HEK293 (cell line): ENCODE results near the gene PRDM5.

ENCODE experiments used
- CTCF ChIA-PET: fragments of 350-600 bp; formaldehyde crosslinking; extraction: SDS; loops from one replicate; lab custom pipeline; 2021; ENCODE audit warnings: antibody characterized with exemption; lab: Yijun Ruan, JAX
- POLR2A ChIA-PET: fragments of 300-600 bp; formaldehyde crosslinking; extraction: SDS; loops from one replicate; lab custom pipeline; 2020; ENCODE audit warnings: antibody characterized with exemption, inconsistent platforms; lab: Yijun Ruan, JAX
- H3K27ac ChIP-seq: fragments of 200-500 bp; sonication (Bioruptor generic); 2 replicates; pipeline ENCODE4 v1.5.1; 2014; ENCODE audit warnings: low read depth, low read length, control low read depth, inconsistent platforms; ENCODE audit errors: extremely low read depth
- H3K36me3 ChIP-seq, 2 experiments: fragments of 200-500 bp in 1 of 2; sonication (Bioruptor generic) in 1 of 2; 1 replicate in 1 of 2; 2 replicates in 1 of 2; pipeline ENCODE4 v1.5.1; 2014 to 2017; ENCODE audit warnings: inconsistent platforms in 2 of 2, low read length in 2 of 2; ENCODE audit not compliant: control insufficient read depth in 2 of 2, insufficient read depth in 1 of 2
- H3K4me1 ChIP-seq: fragments of 200-500 bp; sonication (Bioruptor generic); 2 replicates; pipeline ENCODE4 v1.5.1; 2014; ENCODE audit warnings: mild to moderate bottlenecking, low read length, inconsistent platforms; ENCODE audit not compliant: control insufficient read depth, insufficient read depth
- H3K4me3 ChIP-seq: 2 replicates; pipeline ENCODE4 v1.5.1; 2011; ENCODE audit warnings: low read depth, mild to moderate bottlenecking, control low read depth, low read length, moderate library complexity
- H3K9me3 ChIP-seq: fragments of 200-500 bp; sonication (Bioruptor generic); 2 replicates; pipeline ENCODE4 v1.5.1; 2014; ENCODE audit warnings: low read depth, low read length, inconsistent platforms; ENCODE audit not compliant: control insufficient read depth, insufficient read depth
- HOXD13 ChIP-seq: sonication (generic); formaldehyde crosslinking; IDR thresholded peaks from 2 replicates; pipeline ENCODE4 v1.8.0; 2022; ENCODE audit warnings: missing genetic modification reagents, borderline replicate concordance
- IKZF3 ChIP-seq: fragments of 450-650 bp; IDR thresholded peaks from 2 replicates; pipeline ENCODE4 v1.5.0; 2018; ENCODE audit warnings: missing biosample characterization, mild to moderate bottlenecking, missing genetic modification characterization, moderate library complexity
- SCRT2 ChIP-seq: fragments of 450-650 bp; formaldehyde crosslinking; IDR thresholded peaks from 2 replicates; pipeline ENCODE4 v1.5.1; 2016; ENCODE audit warnings: missing biosample characterization, missing genetic modification characterization
- ZBTB7A ChIP-seq: fragments of 450-650 bp; formaldehyde crosslinking; IDR thresholded peaks from 2 replicates; pipeline ENCODE4 v1.5.1; 2016; ENCODE audit warnings: low read depth, missing biosample characterization, missing genetic modification characterization
- ZFP37 ChIP-seq: fragments of 450-650 bp; formaldehyde crosslinking; IDR thresholded peaks from 2 replicates; pipeline ENCODE4 v1.5.1; 2016; ENCODE audit warnings: missing biosample characterization, missing genetic modification characterization
- ZNF138 ChIP-seq: fragments of 450-650 bp; formaldehyde crosslinking; IDR thresholded peaks from 2 replicates; pipeline ENCODE4 v1.5.1; 2016; ENCODE audit warnings: missing biosample characterization, missing genetic modification characterization, borderline replicate concordance
- ZNF140 ChIP-seq: fragments of 450-650 bp; formaldehyde crosslinking; IDR thresholded peaks from 2 replicates; pipeline ENCODE4 v1.5.1; 2016; ENCODE audit warnings: missing biosample characterization, missing genetic modification characterization
- ZNF157 ChIP-seq: fragments of 450-650 bp; formaldehyde crosslinking; IDR thresholded peaks from 2 replicates; pipeline ENCODE4 v1.5.1; 2016; ENCODE audit warnings: missing biosample characterization, missing genetic modification characterization
- ZNF169 ChIP-seq: fragments of 450-650 bp; formaldehyde crosslinking; IDR thresholded peaks from 2 replicates; pipeline ENCODE4 v1.5.1; 2016; ENCODE audit warnings: missing biosample characterization, missing genetic modification characterization
- ZNF223 ChIP-seq: fragments of 450-650 bp; formaldehyde crosslinking; IDR thresholded peaks from 2 replicates; pipeline ENCODE4 v1.5.1; 2016; ENCODE audit warnings: missing biosample characterization, missing genetic modification characterization
- ZNF280C ChIP-seq: fragments of 450-650 bp; formaldehyde crosslinking; IDR thresholded peaks from 2 replicates; pipeline ENCODE4 v1.5.1; 2016; ENCODE audit warnings: missing biosample characterization, missing genetic modification characterization
- ZNF292 ChIP-seq: fragments of 450-650 bp; formaldehyde crosslinking; IDR thresholded peaks from 2 replicates; pipeline ENCODE4 v1.5.1; 2016; ENCODE audit warnings: low read depth, missing biosample characterization, missing genetic modification characterization, borderline replicate concordance
- ZNF311 ChIP-seq: fragments of 450-650 bp; formaldehyde crosslinking; IDR thresholded peaks from 2 replicates; pipeline ENCODE4 v1.5.1; 2017; ENCODE audit warnings: missing biosample characterization, missing genetic modification characterization, borderline replicate concordance
- ZNF473 ChIP-seq: fragments of 450-650 bp; formaldehyde crosslinking; IDR thresholded peaks from 2 replicates; pipeline ENCODE4 v1.5.1; 2017; ENCODE audit warnings: missing biosample characterization, missing genetic modification characterization
- ZNF521 ChIP-seq: fragments of 450-650 bp; formaldehyde crosslinking; IDR thresholded peaks from 2 replicates; pipeline ENCODE4 v1.5.1; 2017; ENCODE audit warnings: missing biosample characterization, mild to moderate bottlenecking, missing genetic modification characterization
- ZNF544 ChIP-seq: fragments of 450-650 bp; formaldehyde crosslinking; IDR thresholded peaks from 2 replicates; pipeline ENCODE4 v1.5.0; 2017; ENCODE audit warnings: missing biosample characterization, missing genetic modification characterization
- ZNF558 ChIP-seq: fragments of 450-650 bp; formaldehyde crosslinking; IDR thresholded peaks from 2 replicates; pipeline ENCODE4 v1.5.1; 2016; ENCODE audit warnings: missing biosample characterization, missing genetic modification characterization
- ZNF596 ChIP-seq: fragments of 450-650 bp; IDR thresholded peaks from 2 replicates; pipeline ENCODE4 v1.5.0; 2018; ENCODE audit warnings: missing biosample characterization, mild to moderate bottlenecking, missing genetic modification characterization, moderate library complexity
- ZNF658 ChIP-seq: fragments of 450-650 bp; formaldehyde crosslinking; IDR thresholded peaks from 2 replicates; pipeline ENCODE4; 2016; ENCODE audit warnings: missing biosample characterization, missing genetic modification characterization
- ZNF670 ChIP-seq: fragments of 450-650 bp; formaldehyde crosslinking; IDR thresholded peaks from 2 replicates; pipeline ENCODE4 v1.5.1; 2016; ENCODE audit warnings: missing biosample characterization, missing genetic modification characterization, low read depth
- ZNF677 ChIP-seq: fragments of 450-650 bp; IDR thresholded peaks from 2 replicates; pipeline ENCODE4 v1.5.0; 2018; ENCODE audit warnings: missing biosample characterization, mild to moderate bottlenecking, missing genetic modification characterization, moderate library complexity
- ZNF692 ChIP-seq: fragments of 450-650 bp; formaldehyde crosslinking; IDR thresholded peaks from 2 replicates; pipeline ENCODE4 v1.5.1; 2016; ENCODE audit warnings: missing biosample characterization, missing genetic modification characterization
- ZNF768 ChIP-seq: fragments of 450-650 bp; formaldehyde crosslinking; IDR thresholded peaks from 2 replicates; pipeline ENCODE4 v1.5.1; 2018; ENCODE audit warnings: missing biosample characterization, mild to moderate bottlenecking, missing genetic modification characterization

PRDM5 gene

GRCh38 chr4:120924931-120925330 lies 2.4 kb upstream of the PRDM5 start:
- Histone ChIP-seq H3K4me1 (no peaks in the 10 kb centered on the region), H3K9me3 (no peaks in the 10 kb centered on the region), H3K4me3 (no peak overlapping the region), H3K36me3 (no peaks in the 10 kb centered on the region), H3K27ac (no peak overlapping the region)
- TF ChIP-seq ZNF280C (tag by site-specific recombination) (no peak), ZNF292 (tag by site-specific recombination) (no peak), ZNF558 (tag by site-specific recombination) (no peak), ZNF596 (no peak), ZBTB7A (tag by site-specific recombination) (no peak), ZNF544 (no peak)
- ChIA-PET CTCF (interaction anchor here (1.1 kb wide), 1 partner anchor 382 kb away, joined by 3 read pairs; no protein-coding TSS in a partner anchor), POLR2A (no interaction called here)

GRCh38 chr4:120923207-120923522 lies 639 bp upstream of the PRDM5 start:
- no peak for TF ChIP-seq ZFP37 (tag by site-specific recombination)
- no peak for TF ChIP-seq ZNF157 (tag by site-specific recombination)
- no peak for TF ChIP-seq SCRT2
- TF ChIP-seq ZNF311 (tag by site-specific recombination), result no peak
- no peak for TF ChIP-seq ZNF768 (tag by site-specific recombination)
- TF ChIP-seq IKZF3 (tag by site-specific recombination), result no peak
- TF ChIP-seq ZNF658, result no peak
- TF ChIP-seq HOXD13, result no peak
- no peak for TF ChIP-seq ZNF138 (tag by site-specific recombination)
- no peak for TF ChIP-seq ZNF473 (tag by site-specific recombination)
- no peak for TF ChIP-seq ZNF140 (tag by site-specific recombination)
- no peak for TF ChIP-seq ZNF670
- no peak for TF ChIP-seq ZNF223 (tag by site-specific recombination)
- no peak for TF ChIP-seq ZNF692
- TF ChIP-seq ZNF521 (tag by site-specific recombination), result no peak
- no peak for TF ChIP-seq ZBTB7A (tag by site-specific recombination)
- no peak for TF ChIP-seq ZNF169 (tag by site-specific recombination)
- no peak for TF ChIP-seq ZNF677 (tag by site-specific recombination)
- ChIA-PET POLR2A (interaction anchor here (0.8 kb wide), 1 partner anchor 21 kb away, joined by 3 read pairs; no protein-coding TSS in a partner anchor), CTCF (no interaction called here)
- Histone ChIP-seq H3K9me3 (no peaks in the 10 kb centered on the region), H3K4me1 (peaks cover 3% of the 10 kb centered on the region; the same call in 1 of the 2 replicates), H3K4me3 (peak overlapping the region; percentile 62; the same call in 1 of the 2 replicates), H3K27ac (peak overlapping the region; percentile 91; the same call in 1 of the 2 replicates), H3K36me3 (no peaks in the 10 kb centered on the region)
